Endothelial cell of umbilical vein (primary cell): ENCODE data around the gene RGS7. TPM values are rescaled to one million over a fixed set of nuclear protein-coding genes. Genes with fewer than 3 reads are reported as not detected.

ENCODE experiments used
- BruUV-seq: library from RNA; stranded (reverse); fragments of 400-500 nt; replicated peaks from 2 replicates; lab custom pipeline; 2021; lab: Mats Ljungman, UMichigan
- CTCF ChIA-PET: fragments of 300-600, 350-600 bp; sonication (Branson Sonifier 250); formaldehyde crosslinking; loops from one replicate; lab custom pipeline; 2021; ENCODE audit warnings: antibody characterized with exemption, inconsistent platforms; lab: Charles Lee
- POLR2A ChIA-PET: fragments of 300-600, 350-600 bp; sonication (Branson Sonifier 250); formaldehyde crosslinking; loops from one replicate; lab custom pipeline; 2021; ENCODE audit warnings: antibody characterized with exemption, inconsistent platforms; lab: Charles Lee
- DNase-seq: peaks from one replicate; pipeline ENCODE4 v3.0.0-alpha.2; 2011; ENCODE audit warnings: low read depth, low spot score
- FAIRE-seq: peaks from 2 replicates; lab custom pipeline; 2011; peaks lifted over from hg19 to GRCh38; lab: Jason Lieb, UNC
- H2AFZ ChIP-seq: 2 replicates; pipeline ENCODE4 v1.6.0; 2012; ENCODE audit warnings: low read depth, low read length, control low read depth, inconsistent platforms
- H3K27ac ChIP-seq: 2 replicates; pipeline ENCODE4 v1.5.1; 2011; ENCODE audit warnings: low read depth, mild to moderate bottlenecking, control low read depth, low read length, moderate library complexity; ENCODE audit not compliant: insufficient read depth
- H3K27me3 ChIP-seq, 2 experiments: 2 replicates each; pipeline versions ENCODE4 v1.6.0 to v1.6.1; 2011; ENCODE audit warnings: low read length in 2 of 2, mixed read lengths in 1 of 2; ENCODE audit not compliant: control insufficient read depth in 2 of 2, insufficient read depth in 2 of 2
- H3K36me3 ChIP-seq, 2 experiments: 2 replicates in 1 of 2; 3 replicates in 1 of 2; pipeline ENCODE4 v1.5.1; 2011; ENCODE audit warnings: low read length in 2 of 2, mild to moderate bottlenecking in 1 of 2, moderate library complexity in 1 of 2; ENCODE audit not compliant: control insufficient read depth in 2 of 2, insufficient read depth in 2 of 2; ENCODE audit errors: extremely low read depth in 1 of 2
- H3K4me1 ChIP-seq: 3 replicates; pipeline ENCODE4 v1.5.1; 2011; ENCODE audit warnings: mild to moderate bottlenecking, low read length; ENCODE audit not compliant: control insufficient read depth, insufficient read depth; ENCODE audit errors: extremely low read depth
- H3K4me2 ChIP-seq: 2 replicates; pipeline ENCODE4 v1.6.1; 2011; ENCODE audit warnings: low read length, control low read depth, mixed read lengths; ENCODE audit not compliant: insufficient read depth
- H3K4me3 ChIP-seq, 3 experiments: fragments of 200-600 bp in 1 of 3; sonication (generic), shearing (Covaris generic) in 1 of 3; replicated peaks in 1 of 3; 2 replicates each; pipeline ENCODE4 v1.5.1; 2011 to 2016; ENCODE audit warnings: control low read depth in 3 of 3, low read length in 3 of 3, mild to moderate bottlenecking in 2 of 3, inconsistent platforms in 1 of 3, low read depth in 1 of 3, moderate library complexity in 1 of 3; ENCODE audit not compliant: insufficient read depth in 1 of 3
- H3K79me2 ChIP-seq: 2 replicates; pipeline ENCODE4 v1.6.0; 2012; ENCODE audit warnings: low read length, inconsistent platforms; ENCODE audit not compliant: control insufficient read depth, insufficient read depth
- H3K9ac ChIP-seq: replicated peaks from 2 replicates; pipeline ENCODE3; 2011; ENCODE audit warnings: low read length, control low read depth; ENCODE audit not compliant: insufficient read depth; ENCODE audit errors: extremely low read depth
- H3K9me1 ChIP-seq: replicated peaks from 3 replicates; pipeline ENCODE4 v1.6.0; 2011; ENCODE audit warnings: mild to moderate bottlenecking, low read length; ENCODE audit not compliant: control insufficient read depth, insufficient read depth; ENCODE audit errors: extremely low read depth
- H3K9me3 ChIP-seq: replicated peaks from 2 replicates; pipeline ENCODE4 v1.5.1; 2012; ENCODE audit warnings: low read length, inconsistent platforms; ENCODE audit not compliant: control insufficient read depth, insufficient read depth
- H4K20me1 ChIP-seq: replicated peaks from 2 replicates; pipeline ENCODE3; 2011; ENCODE audit warnings: mild to moderate bottlenecking, low read length; ENCODE audit not compliant: control insufficient read depth, insufficient read depth; ENCODE audit errors: extremely low read depth
- EZH2 ChIP-seq: IDR thresholded peaks from 2 replicates; pipeline ENCODE4 v1.6.1; 2012; ENCODE audit warnings: borderline replicate concordance, low read depth, mild to moderate bottlenecking, moderate library complexity, low read length, inconsistent platforms; ENCODE audit not compliant: severe bottlenecking
- FOS ChIP-seq: IDR thresholded peaks from 2 replicates; pipeline ENCODE4 v1.6.1; 2011; ENCODE audit warnings: mild to moderate bottlenecking, low read length, moderate library complexity, borderline replicate concordance; ENCODE audit not compliant: insufficient read depth
- GATA2 ChIP-seq: IDR thresholded peaks from 2 replicates; pipeline ENCODE4 v1.7.0; 2011; ENCODE audit warnings: low read depth, mild to moderate bottlenecking, moderate library complexity, mixed read lengths, low read length; ENCODE audit not compliant: insufficient read length, insufficient read depth
- JUN ChIP-seq: IDR thresholded peaks from 2 replicates; pipeline ENCODE4 v1.6.1; 2011; ENCODE audit warnings: borderline replicate concordance, low read depth; ENCODE audit not compliant: insufficient read length, insufficient read depth
- MYC ChIP-seq: IDR thresholded peaks from one replicate; pipeline ENCODE4 v1.6.1; 2011; ENCODE audit warnings: mild to moderate bottlenecking, low read depth, low read length
- POLR2A ChIP-seq: IDR thresholded peaks from 2 replicates; pipeline ENCODE4 v1.6.1; 2012; ENCODE audit warnings: low read depth, mild to moderate bottlenecking, control low read depth, low read length
- POLR2AphosphoS5 ChIP-seq: IDR thresholded peaks from 2 replicates; pipeline ENCODE4 v1.6.1; 2012; ENCODE audit warnings: low read depth, mild to moderate bottlenecking, control low read depth, low read length, moderate library complexity; ENCODE audit not compliant: insufficient read depth
- dilution Hi-C: fragments of 300-500 bp; cut with MboI; formaldehyde crosslinking; loops from one replicate; pipeline ENCODE4 v1.15.0; 2019; ENCODE audit warnings: low sequenced_read_pairs; ENCODE audit not compliant: extremely low pct_ligation_motif_present
- intact Hi-C: fragments of 100-400 bp; cut with micrococcal nuclease; formaldehyde crosslinking; loops from one replicate; pipeline ENCODE4 v1.10.0; 2022
- polyA plus RNA-seq, 4 experiments: library from polyadenylated mRNA; depleted of rRNA in 3 of 4; stranded (reverse) in 3 of 4; unstranded in 1 of 4; fragments of >200 nt; gene quantifications; 2 replicates each; pipeline versions ENCODE4 v1.2.1 to v1.2.3, GENCODE V29; 2011 to 2012; ENCODE audit warnings: missing spikeins in 1 of 4
- total RNA-seq: library from RNA; stranded (reverse); gene quantifications from 2 replicates; pipeline ENCODE4 v1.2.3, GENCODE V29; 2021
- TF ChIP-seq, protein P1 (sequence below), 2 donors: IDR thresholded peaks; 1 replicate in 1 of 2; 2 replicates in 1 of 2; pipeline ENCODE4 v1.5.1; 2011; ENCODE audit warnings: low read length in 2 of 2, mild to moderate bottlenecking in 2 of 2, moderate library complexity in 2 of 2, control low read depth in 1 of 2, inconsistent platforms in 1 of 2, low read depth in 1 of 2; ENCODE audit not compliant: insufficient read depth in 1 of 2; ENCODE audit errors: extremely low read depth in 1 of 2
- TF ChIP-seq, protein P2 (sequence below): IDR thresholded peaks from 2 replicates; pipeline ENCODE4 v1.6.1; 2011; ENCODE audit not compliant: insufficient read depth, insufficient read length

The RGS7 gene
- total and polyA plus RNA-seq, 2 donors (not counting 3 experiments of a cell fraction or from before 2014, with no cell fraction given), result 0.43 to 0.44 TPM

DNA sequence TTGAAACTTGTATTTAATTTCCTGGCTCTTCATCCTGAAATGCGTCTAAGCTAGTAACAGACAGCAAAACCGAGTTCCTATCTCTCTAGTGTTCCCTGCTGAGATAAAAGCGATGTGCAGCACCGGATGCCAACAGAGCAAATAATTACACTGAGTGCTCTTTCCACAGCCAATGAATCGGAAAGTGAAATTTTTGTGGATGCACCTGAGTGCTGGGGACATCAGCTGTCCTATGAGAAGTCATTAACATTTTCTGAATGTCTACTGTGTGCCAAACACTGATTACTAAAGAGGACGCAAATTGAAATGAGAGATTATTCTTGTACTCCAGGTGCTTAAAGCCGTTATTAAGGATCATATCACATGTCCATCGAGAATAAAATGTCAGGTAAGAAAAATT, 278.0 kb downstream of the RGS7 start:
- DNase-seq, result no peak
- FAIRE-seq, result no peak
- Histone ChIP-seq H3K4me2 (no peak overlapping the region), H3K79me2 (no peaks in the 10 kb centered on the region), H4K20me1 (no peaks in the 10 kb centered on the region), H3K4me1 (no peaks in the 10 kb centered on the region), H3K4me3 (no peak overlapping the region), H3K36me3 (no peaks in the 10 kb centered on the region), H3K9me3 (no peaks in the 10 kb centered on the region), H3K9me1 (no peaks in the 10 kb centered on the region), H2AFZ (no peak overlapping the region), H3K27ac (no peak overlapping the region), H3K9ac (no peak overlapping the region), H3K27me3 (no peaks in the 10 kb centered on the region)
- no TSS peak for BruUV-seq
- intact Hi-C loops, result no loop called here
- CTCF ChIA-PET, result no interaction called here
- TF ChIP-seq POLR2A (no peak), FOS (no peak), MYC (no peak), GATA2 (no peak)
- POLR2A ChIA-PET, result no interaction called here
- dilution Hi-C loops, result no loop called here

DNA sequence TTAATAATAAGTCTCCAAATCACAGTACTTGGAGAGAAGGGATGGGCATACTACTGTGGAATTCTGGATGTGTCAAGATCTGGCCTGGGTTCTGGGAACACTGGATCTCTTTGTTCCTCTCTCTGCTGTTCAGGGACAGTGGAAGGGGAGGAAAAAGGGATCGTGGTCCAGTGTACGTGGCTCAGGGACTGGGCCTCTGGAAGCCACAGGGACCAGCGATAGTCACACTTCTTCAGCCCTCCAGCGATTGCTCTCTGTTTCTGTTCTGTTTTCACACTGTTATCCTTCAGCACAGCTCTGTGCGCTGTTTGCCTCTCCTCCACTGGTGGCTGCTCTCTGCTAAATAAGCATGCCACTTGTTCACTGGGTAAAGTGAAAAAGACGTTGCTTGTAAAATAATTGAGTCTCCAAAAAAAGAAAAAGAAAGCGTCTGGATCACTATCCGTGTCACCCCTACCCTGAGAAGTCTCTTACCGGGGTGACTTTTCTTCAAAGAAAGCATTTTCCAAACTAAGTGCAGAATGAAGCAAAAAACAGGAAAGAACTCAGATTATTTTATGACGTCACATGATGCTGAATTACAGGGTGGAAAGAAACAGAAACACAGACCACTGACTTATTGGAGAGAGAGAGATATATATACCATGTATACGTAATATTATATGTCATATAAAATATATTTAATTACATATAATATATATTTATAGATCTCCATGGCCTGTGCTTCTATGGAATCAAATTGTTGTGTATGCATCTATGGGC, 279.4 kb downstream of the RGS7 start:
- Histone ChIP-seq H3K4me2 (no peak overlapping the region), H2AFZ (no peak overlapping the region), H3K4me1 (no peaks in the 10 kb centered on the region), H3K9ac (no peak overlapping the region), H4K20me1 (no peaks in the 10 kb centered on the region), H3K27ac (no peak overlapping the region), H3K4me3 (no peak overlapping the region), H3K9me1 (no peaks in the 10 kb centered on the region), H3K9me3 (no peaks in the 10 kb centered on the region), H3K27me3 (no peaks in the 10 kb centered on the region), H3K79me2 (no peaks in the 10 kb centered on the region), H3K36me3 (no peaks in the 10 kb centered on the region)
- dilution Hi-C loops (no loop called here), intact Hi-C loops (no loop called here)
- TF ChIP-seq POLR2A, result no peak
- TF ChIP-seq EZH2, result no peak
- TF ChIP-seq POLR2AphosphoS5, result no peak
- TF ChIP-seq, protein P1, sequence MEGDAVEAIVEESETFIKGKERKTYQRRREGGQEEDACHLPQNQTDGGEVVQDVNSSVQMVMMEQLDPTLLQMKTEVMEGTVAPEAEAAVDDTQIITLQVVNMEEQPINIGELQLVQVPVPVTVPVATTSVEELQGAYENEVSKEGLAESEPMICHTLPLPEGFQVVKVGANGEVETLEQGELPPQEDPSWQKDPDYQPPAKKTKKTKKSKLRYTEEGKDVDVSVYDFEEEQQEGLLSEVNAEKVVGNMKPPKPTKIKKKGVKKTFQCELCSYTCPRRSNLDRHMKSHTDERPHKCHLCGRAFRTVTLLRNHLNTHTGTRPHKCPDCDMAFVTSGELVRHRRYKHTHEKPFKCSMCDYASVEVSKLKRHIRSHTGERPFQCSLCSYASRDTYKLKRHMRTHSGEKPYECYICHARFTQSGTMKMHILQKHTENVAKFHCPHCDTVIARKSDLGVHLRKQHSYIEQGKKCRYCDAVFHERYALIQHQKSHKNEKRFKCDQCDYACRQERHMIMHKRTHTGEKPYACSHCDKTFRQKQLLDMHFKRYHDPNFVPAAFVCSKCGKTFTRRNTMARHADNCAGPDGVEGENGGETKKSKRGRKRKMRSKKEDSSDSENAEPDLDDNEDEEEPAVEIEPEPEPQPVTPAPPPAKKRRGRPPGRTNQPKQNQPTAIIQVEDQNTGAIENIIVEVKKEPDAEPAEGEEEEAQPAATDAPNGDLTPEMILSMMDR (IDR thresholded peaks at IDR 0.05; ENCODE audit: extremely low read depth in 1 of 2, insufficient read depth in 1 of 2, low read depth in 1 of 2, low read length in 2 of 2), result no peak
- no peak for TF ChIP-seq MYC
- no peak for TF ChIP-seq JUN
- no peak for TF ChIP-seq FOS
- TF ChIP-seq, protein P2, sequence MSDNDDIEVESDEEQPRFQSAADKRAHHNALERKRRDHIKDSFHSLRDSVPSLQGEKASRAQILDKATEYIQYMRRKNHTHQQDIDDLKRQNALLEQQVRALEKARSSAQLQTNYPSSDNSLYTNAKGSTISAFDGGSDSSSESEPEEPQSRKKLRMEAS, result no peak
- TF ChIP-seq GATA2, result no peak
- no TSS peak for BruUV-seq
- FAIRE-seq (no peak), DNase-seq (no peak)
- ChIA-PET POLR2A (no interaction called here), CTCF (no interaction called here)
